ENCODE measurements around the gene SPHK2.
A peak's percentile ranks its signal among the peaks of the same experiment; 100 is the strongest.
"Not testable (repeated sequence)": the region's sequence is repeated elsewhere in the genome, so short reads cannot be mapped to it uniquely, and the experiment has no call there.

SPHK2 gene

DNA sequence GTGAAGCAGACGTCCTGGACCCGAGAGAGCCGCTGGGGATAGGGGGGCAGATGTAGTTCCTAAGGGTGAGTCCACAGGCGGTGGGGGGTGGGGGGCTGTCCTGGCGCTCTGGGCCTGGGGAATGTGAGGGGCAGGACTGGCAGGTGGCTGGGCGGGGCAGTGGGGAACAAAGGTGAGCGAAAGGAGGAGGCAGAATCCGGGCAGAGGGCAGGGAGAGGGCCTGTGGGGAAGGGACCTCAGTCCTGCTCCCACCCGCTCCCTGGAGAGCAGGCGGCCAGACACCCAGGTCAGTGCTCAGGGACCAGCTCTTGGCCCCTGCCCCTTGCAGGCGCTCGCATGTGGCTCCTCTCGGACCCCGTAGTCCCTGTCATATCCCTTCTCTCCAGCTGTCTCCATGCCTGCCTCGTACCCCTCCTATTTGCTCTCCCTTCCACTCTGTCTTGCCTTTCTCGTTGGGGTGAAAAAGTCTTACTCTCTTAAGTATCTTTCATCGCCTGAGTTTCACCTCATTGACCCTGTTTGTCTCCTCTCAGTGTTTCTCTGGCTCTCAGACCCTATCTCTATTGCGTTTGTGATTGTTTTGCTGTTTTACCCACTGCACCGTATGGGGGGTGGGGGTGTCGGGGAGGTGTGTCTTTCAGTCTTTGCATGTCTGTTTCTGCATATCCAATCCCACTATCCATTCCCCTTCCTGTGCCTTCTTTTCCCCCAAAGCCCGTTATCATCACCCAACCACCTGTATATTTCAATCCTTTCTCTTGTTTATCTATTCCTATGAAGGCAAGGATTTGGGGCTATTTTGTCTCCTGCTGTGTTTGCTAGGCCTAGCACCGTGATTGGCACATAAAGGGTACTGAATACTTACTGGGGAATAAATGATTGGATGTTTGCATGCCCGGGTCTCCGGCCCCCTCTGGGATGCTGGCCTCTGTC, 5.8 kb downstream of the SPHK2 start:
- DNase-seq: no peak

GRCh38 chr19:48625891-48626327, 6.6 kb downstream of the SPHK2 start:
- DNase-seq: no peak

DNA sequence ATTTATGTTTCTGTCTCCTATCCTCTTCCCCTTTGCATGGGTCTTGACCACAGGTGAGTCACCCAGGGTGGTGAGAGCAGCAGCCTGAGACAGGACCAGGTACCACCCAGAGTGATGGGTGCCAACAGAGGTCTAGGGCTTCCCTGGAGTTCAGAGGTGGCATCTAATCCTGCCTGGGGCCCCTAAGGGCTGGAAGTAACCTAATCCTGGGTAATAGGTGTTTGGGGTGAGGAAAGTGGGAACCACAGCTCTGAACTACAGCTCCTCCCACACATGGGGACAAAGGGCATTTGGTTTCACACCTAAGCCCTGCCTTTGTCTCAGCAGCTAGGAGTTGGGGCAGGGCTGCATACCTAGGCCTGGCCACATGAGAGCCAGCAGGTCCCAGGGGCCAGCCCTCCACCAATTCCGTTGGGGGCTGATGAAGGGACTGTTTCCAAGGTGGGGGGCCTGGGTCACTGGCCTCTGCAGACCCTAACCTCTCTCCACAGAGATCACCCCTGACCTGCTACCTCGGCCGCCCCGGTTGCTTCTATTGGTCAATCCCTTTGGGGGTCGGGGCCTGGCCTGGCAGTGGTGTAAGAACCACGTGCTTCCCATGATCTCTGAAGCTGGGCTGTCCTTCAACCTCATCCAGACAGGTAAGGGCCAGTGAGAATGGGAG, 8.0 kb downstream of the SPHK2 start:
- DNase-seq: no peak

- no peak for DNase-seq
Observed at GRCh38 chr19:48627865-48628314, 8.6 kb downstream of the SPHK2 start.

- DNase-seq: no peak
Observed at GRCh38 chr19:48628486-48629296, 9.4 kb downstream of the SPHK2 start.

DNA sequence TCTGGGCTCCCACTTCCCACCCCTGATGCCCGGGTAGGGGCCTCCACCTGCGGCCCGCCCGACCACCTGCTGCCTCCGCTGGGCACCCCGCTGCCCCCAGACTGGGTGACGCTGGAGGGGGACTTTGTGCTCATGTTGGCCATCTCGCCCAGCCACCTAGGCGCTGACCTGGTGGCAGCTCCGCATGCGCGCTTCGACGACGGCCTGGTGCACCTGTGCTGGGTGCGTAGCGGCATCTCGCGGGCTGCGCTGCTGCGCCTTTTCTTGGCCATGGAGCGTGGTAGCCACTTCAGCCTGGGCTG, 9.9 kb downstream of the SPHK2 start:
- DNase-seq: no peak

DNA sequence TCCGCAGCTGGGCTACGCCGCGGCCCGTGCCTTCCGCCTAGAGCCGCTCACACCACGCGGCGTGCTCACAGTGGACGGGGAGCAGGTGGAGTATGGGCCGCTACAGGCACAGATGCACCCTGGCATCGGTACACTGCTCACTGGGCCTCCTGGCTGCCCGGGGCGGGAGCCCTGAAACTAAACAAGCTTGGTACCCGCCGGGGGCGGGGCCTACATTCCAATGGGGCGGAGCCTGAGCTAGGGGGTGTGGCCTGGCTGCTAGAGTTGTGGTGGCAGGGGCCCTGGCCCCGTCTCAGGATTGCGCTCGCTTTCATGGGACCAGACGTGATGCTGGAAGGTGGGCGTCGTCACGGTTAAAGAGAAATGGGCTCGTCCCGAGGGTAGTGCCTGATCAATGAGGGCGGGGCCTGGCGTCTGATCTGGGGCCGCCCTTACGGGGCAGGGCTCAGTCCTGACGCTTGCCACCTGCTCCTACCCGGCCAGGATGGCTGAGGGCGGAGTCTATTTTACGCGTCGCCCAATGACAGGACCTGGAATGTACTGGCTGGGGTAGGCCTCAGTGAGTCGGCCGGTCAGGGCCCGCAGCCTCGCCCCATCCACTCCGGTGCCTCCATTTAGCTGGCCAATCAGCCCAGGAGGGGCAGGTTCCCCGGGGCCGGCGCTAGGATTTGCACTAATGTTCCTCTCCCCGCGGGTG, 10.4 kb downstream of the SPHK2 start:
- peak; percentile 57 for DNase-seq

DNA sequence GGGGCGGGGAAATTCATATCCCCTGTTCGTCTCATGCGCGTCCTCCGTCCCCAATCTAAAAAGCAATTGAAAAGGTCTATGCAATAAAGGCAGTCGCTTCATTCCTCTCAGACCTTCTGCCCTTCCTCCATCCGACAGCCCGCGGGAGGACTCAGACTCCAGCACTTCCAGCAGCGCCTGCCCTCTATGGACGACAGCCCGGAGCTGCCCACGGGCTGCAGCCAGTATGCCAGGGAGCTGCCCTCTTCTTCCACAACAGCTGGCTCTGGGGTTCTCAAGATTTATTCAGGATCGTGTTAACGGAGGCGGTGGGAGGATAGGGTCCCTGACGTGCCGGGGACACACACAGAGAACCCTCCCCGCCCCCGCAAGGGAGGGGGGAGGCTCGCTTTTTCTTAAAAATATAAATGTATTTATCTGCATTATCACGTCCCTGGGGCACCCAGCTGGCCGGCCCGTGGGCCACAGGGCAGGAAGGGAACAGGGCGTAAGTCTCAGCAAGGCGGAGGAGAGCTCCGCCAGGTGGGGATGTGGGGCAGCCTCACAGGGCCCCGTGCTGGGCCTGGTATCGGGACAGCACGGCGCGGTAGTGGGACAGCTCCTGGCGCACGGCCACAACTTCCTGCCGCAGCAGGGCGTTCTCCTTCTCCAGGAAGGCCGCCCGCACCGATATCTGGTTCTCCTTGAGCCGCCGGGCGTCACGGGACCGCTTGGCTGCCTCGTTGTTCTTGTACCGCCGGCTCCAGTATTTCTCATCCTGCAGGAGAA, 11.2 kb downstream of the SPHK2 start:
- peak; percentile 94 for DNase-seq

DNA sequence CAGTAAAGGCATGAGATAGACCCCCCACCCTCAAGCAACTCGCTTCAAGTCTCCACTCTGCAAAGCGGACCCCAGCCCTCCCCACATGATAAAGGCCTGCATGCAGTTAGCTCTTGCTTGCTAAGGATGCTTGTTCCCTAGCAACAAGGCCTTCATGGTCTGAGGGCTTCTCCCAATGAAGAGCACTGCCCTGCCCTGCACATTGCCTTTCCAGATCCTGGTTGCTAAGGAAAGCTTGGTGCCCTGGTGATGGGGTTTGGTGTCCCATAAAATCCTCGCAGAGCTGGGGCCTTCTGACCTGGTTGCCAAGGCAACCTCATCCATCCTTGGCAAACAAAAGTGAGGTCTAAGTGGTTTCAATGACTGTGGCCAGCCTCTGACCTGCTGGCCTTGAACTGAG, 11.9 kb downstream of the SPHK2 start:
- DNase-seq: peak; percentile 57

- not testable (repeated sequence) for DNase-seq
Observed at GRCh38 chr19:48632286-48632685, 13.0 kb downstream of the SPHK2 start.

DNA sequence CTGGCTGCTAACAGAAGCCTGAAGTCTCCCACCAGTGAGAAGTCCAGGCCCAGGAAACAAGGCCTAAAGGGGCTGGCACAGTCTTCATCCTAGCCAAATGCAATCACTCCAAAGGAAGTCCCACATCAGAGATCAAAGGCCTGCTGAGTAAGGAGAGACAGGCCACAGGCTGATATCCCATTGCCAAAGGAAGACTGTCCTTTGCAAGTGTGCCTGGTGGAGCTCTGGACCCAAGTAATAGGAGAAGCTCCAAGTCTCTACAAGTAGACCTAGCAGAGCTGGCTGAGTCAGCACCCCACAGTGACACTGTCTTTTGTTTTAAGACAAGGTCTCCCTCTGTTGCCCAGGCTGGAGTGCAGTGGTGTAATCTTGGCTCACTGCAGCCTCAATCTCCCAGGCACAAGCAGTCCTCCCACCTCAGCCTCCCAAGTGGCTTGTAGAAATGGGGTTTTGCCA, 13.4 kb downstream of the SPHK2 start:
- peak; percentile 67 for DNase-seq

GRCh38 chr19:48633148-48634035, 14.1 kb downstream of the SPHK2 start:
- DNase-seq: no peak

DNA sequence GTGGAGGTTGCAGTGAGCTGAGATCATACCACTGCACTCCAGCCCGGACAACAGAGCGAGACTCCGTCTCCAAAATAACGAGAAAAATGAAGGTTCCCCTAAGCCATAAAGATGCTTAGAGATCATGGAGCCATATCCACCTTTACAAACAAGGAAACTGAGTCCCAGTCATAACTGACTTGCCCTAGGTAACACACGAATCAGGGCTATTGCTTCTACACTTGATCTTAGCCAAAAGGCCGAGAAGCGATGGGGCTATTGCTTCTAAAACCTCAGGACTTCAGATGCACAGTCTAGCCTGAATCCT, 14.7 kb downstream of the SPHK2 start:
- DNase-seq: no peak

DNA sequence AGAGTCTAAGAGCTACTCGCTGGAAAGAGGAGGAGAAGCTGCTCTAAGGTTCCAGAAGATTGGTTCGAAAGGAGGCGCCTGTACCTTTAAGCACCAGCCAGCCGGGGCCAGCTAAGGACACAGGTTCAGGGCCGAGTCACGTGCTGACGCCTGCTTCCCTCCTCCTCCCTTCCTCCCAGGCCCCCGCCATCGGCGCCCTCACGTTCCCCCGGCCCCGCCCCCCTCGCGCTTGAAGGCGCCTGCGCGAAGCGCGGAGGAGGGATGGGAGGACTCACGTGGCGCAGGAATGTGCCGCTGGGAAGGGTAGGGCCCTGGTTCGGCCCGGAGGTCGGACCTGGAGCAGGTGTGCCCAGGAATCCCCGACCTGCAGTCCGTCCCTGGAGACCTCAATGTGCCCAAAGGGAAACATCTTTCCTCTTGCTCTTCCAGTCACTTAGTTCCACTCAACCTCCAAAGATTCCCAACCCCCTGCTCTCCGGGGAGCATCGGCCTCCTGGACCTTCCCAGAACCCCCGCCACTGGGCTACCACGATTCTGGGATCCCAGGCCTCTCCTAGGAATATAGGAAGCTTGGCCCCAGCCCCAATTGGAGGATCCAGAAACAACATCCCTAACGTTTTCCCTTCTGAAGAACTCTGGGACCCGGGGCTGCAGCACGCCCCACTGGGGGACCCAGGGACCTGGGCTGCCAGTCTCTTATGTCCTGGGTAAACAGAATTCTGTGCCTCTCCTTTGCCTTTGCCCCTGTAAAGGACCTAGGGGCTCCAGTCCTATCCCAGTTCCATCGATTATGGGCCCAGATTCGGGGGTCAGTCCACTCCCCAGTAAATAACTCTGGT, 15.3 kb downstream of the SPHK2 start:
- DNase-seq: peak; percentile 99

DNA sequence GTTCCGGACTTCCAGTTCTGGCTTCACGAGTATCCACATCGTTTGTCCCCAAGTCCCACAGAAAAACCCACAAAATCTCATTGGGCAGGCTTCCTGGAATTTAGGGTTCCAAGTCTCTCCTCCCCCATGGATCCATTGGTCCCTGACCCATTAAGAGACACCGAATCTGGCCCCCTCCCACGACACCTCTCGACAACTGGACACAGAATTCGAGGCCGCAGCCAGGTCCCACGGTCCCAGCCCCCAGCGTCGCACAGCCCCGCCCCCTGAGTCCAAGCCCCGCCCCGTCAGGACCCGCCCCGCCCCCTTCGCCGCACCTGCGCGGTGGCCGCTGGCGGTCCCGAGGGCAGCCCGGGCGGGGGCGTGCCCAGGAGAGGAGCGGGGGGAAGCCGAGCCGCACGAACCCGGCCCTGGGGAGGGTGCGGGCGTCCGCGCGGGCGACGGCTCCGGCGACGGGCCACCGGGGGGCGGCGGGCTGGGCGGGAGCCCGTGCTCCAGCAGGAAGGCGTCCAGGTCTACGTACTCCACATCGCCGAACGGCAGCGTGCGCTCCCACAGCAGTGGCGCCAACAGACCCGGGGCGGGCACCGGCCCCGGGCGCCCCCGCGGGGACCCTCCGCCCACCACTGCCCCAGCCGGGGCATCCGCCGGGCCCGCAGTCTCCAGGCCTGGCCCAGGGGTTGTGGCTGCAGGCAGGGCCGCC, 16.1 kb downstream of the SPHK2 start:
- peak; percentile 85 for DNase-seq

GRCh38 chr19:48635966-48636858, 16.9 kb downstream of the SPHK2 start:
- peak; percentile 54 for DNase-seq

DNA sequence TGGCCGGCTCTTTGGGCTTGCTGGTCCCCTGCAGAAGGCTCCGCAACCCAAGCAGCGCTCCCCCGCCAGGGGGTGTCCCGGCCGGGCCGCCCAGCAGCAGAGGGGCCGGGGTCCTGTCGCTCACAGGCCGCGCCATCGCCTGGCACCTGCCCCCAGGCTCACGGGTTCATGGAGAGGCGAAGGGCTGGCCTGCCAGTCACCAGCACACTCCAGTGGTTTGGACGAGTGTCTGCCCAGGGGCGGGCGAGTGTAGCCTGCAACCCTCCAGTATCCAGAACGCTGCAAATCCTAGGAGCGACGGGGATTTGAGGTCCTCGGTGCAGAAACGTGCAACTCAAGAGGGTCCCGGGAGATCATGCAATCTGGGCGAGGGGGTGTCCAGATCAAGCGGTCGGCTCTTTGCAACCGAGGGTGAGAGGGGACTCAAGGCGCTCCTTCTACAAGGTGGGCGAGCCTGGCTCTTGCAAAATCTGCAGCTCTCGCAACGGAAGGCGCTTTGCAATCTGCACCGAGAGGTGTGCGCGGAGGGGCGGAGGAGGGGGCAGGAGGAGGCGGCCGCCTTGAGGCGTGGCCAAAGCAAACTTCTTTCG, 17.6 kb downstream of the SPHK2 start, which contains the start of gene DBP:
TSS of gene DBP (minus strand) at position 521 of the 590 bp plus-strand sequence. CDS start at position 136, 385 bp downstream.
- no peak for DNase-seq

All from hematopoietic multipotent progenitor cell treated with erythropoietin and hydrocortisone succinate and interleukin-3 and kit ligand, for 4 days (in vitro differentiated cells).